GM21367 (cell line): Measurements from ENCODE around the gene TTC28.

Experiments used
- ATAC-seq: cut with Tn5 transposase; IDR thresholded peaks from one replicate; pipeline ENCODE4 v1.9.1; 2021; ENCODE audit not compliant: unreplicated experiment

TTC28 gene

GRCh38 chr22:28147401-28147800 is 532.2 kb downstream of the TTC28 start:
- no peak for ATAC-seq

DNA sequence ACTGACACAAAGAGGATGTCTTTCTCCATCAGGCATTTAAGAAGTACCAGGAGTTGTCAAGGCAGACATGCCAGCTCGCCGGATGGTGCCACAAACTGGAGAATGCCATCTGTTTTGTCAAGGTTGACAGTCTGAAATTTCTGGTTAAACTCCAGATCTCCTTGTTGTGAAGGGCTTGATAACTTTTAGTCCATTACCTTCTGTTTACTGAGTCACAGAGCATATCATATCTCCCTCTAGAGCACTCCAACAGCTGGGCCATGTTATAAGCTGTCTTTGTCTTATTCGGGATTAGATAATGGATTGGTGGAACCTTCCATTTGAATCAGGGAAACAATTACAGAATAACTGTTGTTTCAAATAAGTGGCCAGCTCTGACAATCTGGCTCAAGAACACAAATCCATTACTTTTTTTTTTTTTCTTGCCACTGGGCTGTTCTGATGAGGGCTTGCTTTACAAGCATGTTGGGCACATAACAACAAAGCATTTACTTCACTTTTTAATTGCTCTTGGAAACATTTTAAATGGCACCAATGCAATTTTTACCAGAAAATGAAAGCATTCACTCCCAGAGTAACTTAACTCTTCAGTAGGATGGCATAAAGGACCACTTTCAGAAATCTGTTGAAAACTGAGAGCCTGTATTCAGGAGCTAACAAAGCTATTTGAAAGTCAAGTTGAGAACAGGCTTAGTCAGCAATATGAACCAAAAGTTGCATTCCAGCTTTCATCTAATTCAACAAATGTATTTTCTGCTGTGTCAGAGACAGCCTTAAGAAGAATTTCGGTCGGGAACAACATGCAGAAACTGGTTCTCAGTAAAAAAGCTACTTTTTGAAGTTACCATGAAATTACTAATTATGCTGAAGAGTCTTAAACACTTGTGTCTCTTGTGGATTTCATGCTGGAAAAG is 533.0 kb downstream of the TTC28 start:
- ATAC-seq = no peak

- ATAC-seq = no peak
Measured at GRCh38 chr22:28143961-28144745, 535.5 kb downstream of the TTC28 start.

DNA sequence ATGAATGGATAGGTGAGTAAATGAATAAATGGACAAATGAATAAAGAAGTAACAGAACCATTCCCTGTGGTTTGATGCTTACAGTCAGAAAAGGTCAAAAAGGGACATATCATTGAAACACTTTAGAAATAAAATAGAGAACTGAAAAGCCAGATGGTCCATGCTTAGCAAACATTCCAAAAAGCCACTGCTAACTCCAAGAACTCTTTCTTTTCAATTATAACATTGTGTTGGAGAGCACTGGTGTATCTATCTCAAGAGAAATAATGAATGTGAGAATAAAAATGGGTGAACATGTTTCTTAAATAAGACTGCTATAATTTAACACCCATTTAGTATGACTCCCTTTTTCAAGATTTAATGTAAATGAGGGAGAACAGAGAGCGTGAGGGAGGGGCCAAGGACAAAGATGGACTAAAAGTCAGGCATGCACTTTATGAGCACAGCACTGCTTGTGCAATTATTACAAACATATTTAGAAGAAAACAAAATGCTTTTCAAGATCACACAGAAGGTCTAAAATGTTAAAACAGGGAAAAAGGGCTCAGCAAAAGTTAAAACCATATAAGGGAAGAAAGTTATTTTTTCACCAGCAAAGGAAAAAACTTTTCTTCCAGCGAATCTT is 536.3 kb downstream of the TTC28 start:
- ATAC-seq = no peak

DNA sequence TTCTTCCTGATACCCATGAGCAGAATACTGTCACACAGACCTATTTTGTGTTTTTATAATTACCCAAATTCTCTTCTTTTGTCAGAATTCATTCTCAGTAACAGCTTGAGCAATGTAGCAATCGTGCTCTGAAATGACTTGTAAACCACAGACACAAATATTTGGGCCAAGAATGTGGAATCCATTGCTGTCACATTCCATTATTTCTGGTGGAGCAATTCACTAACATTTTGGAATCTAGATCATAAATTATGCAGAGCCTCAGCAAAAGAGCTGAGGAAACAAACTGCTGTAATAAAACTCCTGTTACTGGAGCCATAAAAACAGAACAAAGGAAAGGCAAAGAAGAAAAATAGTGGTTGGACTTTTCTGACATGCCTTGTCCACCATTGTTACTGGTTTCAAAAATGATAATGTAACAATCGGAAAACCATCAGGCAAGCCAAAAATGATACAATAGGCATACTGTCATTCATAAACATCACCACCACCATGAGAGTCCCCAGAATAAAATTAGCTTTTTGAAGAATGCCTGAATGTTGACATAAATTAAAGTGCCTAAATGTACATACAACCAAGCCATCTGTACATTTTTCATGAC is 537.2 kb downstream of the TTC28 start:
- no peak for ATAC-seq

- no peak for ATAC-seq
Measured at GRCh38 chr22:28141614-28142013, 538.0 kb downstream of the TTC28 start.

DNA sequence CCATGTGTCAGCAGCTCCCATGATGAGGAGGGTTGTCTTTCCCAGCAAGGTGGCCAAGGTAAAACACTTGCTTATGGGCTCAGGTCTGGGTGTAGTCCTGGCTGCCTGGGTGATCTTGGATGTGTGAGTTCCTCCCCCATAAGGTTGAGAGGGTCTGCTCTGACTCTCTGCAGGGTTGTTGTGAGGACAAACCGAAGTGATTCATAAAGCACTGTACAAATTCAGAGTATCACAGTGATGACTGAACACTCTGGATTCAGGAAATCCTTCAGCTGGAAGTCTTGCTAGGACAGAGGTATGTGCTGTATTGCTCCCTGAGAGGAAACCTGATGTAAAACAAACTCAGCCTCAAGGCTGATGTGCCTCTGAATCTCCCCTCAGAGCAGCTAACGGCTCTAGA is 539.7 kb downstream of the TTC28 start:
- ATAC-seq = no peak

DNA sequence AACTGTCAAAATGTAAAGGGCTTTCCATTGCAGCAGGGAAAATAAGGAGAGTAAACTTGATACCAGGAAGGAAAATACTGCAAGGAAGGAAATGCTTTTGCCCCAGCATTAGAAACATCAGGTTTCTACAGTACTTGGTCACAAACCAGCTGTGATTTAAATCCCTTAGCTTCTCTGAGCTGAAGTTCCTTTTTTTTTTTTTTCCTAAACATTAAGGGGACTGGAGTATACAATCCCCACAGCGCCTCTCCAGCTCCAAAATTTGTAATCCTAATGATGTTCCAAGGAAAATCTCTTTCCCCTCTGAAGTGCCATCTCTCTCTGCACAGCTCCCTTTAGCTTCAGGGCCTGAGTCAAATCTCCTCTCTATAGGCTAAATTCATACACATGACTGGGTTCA is 540.1 kb downstream of the TTC28 start:
- no peak for ATAC-seq

GRCh38 chr22:28137036-28137435 is 542.6 kb downstream of the TTC28 start:
- ATAC-seq = no peak

DNA sequence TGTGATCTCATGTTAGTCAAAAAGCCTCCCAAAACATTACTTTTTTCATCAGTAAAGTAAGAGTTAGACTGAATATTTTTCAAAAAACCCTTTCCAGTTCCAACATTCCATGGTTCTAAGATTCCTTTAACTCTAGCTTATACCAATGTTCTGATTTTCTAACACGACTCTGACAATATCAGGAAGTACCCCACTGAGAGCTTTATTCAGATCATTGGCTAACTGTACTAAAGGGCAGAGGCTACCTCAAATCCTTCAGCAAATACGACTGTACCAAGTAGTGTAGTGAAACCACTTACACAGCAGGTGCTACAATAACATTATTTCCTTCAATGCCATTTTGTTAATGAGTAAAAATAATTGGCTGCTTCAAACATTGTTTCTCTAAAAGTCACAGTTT is 547.2 kb downstream of the TTC28 start:
- ATAC-seq = no peak

GRCh38 chr22:28129319-28129962 is 550.2 kb downstream of the TTC28 start:
- ATAC-seq = no peak

DNA sequence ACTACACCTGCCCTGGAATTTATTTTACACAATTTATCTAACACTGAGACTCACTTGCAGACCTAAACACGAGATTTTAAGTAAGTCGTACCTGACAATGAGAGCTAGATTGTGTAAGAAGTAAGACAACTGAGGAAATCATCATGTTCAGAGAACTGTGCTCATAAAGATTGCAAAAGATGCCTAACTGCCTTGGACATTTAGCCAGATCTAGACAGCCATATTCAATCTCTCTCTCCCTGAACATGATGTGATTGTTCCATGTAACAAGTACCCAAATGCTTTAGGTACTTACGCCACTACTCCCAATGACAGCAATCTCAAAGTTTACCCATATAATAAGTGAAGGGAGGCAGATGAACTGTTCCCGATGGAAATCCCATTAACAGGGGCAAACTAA is 550.8 kb downstream of the TTC28 start:
- ATAC-seq = no peak

GRCh38 chr22:28125799-28126198 is 553.8 kb downstream of the TTC28 start:
- ATAC-seq = no peak

DNA sequence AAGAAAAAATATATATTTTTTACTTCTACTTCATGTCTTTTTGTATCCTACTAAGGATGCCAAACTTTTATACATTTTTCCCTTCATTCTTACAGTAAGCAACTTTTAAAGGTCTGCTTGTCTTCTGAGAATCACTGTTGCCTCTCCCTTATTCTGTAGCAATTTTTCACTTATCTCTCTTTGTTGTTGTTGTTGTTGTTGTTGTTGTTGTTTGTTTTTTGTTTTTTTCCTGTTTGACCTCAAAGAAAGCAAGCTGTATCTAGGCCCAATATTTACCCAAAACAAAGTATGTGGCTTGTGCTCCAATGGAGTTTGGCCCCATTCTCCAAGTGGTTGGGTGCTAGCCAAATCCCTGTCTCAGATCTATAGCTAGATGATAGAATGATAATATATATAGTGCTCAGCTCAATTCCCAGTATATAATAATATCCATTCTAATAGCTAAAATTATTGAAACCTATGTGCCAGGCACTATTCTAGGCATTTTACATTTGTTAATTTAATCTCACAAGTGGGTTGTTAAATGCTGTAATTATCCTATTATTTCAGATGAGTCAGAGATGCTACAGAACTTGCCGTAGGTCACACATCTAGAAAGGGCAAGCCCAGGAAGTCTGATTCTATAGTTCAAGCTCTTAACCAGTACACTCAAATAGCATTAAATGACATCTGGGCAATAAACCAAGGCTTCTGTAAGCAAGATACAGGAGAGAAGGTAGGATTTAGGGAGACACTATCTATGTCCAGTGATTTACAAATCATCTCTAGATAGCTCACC is 555.5 kb downstream of the TTC28 start:
- ATAC-seq = no peak

DNA sequence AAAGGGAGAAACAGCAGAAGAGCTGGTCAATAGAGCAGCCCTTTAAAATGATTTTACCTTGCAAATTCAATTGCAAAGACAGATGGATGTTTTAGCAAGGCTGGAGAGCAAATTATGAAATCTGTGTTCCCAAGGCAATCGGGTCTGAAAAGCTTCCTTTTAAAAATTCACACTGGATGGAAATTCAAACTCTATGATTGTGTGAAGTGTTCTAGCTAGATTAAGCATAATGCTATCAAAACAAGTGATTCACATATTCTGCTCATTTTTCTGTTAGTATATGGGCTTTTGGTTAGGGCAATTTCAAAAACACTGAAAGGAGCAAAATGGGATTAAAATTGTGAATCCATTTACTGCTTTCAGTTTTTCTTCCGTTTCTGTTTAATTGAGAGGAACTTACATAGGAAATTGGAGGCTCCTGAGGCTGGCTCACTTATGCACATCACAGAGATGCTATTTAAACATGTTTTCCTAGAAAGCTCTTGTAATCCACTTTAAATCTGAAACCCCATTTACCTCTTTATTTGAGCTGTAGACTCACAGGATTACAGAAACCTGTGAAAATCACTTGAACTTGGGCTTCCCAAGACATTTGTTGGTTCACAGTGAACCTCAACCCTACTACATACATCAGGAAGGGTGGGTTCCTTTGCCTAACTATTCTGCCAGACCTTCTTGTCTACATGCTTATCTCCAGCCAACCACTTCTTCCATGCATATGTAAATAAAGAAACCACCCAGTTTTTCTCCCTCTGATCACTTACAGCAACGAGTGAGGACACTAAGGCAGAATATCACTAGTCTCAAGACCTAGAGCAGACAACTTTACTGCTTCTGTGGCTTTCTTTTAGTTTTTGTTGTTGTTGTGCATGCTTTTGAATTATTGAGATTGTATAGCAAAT is 558.7 kb downstream of the TTC28 start:
- no peak for ATAC-seq

- ATAC-seq = no peak
Measured at GRCh38 chr22:28118957-28119631, 560.5 kb downstream of the TTC28 start.

GRCh38 chr22:28116219-28116673 is 563.4 kb downstream of the TTC28 start:
- ATAC-seq = no peak

GRCh38 chr22:28115426-28115825 is 564.2 kb downstream of the TTC28 start:
- ATAC-seq = no peak
